ENCODE data around the gene USP22.
"Not testable (repeated sequence)": the region's sequence is repeated elsewhere in the genome, so short reads cannot be mapped to it uniquely, and the experiment has no call there.

The USP22 gene

DNA sequence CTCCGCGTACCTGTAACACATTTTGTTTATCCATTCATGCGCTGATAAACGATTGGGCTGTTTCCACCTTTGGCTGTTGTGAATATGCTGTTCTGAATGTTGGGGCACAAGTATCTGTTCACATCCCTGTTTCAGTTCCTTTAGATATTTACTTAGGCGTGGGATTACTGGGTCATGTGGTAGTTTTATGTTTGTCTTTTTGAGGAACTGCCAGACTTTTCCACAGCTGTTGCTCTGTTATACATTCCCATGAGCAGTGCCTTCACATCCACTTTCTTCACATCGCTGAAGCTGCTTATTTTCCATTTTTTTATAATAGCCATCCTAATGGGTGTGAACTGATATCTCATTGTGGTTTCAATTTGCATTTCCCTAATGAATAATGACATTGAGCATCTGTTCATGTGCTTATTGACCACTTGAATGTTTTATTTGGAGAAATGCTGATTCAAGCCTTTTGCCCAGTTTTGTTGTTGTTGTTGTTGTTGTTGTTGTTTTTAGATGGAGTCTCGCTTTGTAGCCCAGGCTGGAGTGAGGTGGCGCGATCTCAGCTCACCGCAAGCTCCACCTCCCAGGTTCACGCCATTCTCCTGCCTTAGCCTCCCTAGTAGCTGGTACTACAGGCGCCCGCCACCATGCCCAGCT, 65.1 kb downstream of the USP22 start:
- H3K27me3 Mint-ChIP-seq, H3K27ac Mint-ChIP-seq, H3K36me3 Mint-ChIP-seq, H3K4me1 Mint-ChIP-seq, H3K4me3 Mint-ChIP-seq, H3K9me3 Mint-ChIP-seq: not testable (repeated sequence)

- no peaks in the 10 kb centered on the region for H3K4me1 Mint-ChIP-seq
- H3K36me3 Mint-ChIP-seq = no peaks in the 10 kb centered on the region
- H3K9me3 Mint-ChIP-seq = no peaks in the 10 kb centered on the region
- H3K27ac Mint-ChIP-seq = no peak overlapping the region
- no peaks in the 10 kb centered on the region for H3K27me3 Mint-ChIP-seq
- H3K4me3 Mint-ChIP-seq = no peak overlapping the region
Measured at GRCh38 chr17:20975566-20975965, 67.2 kb downstream of the USP22 start.

GRCh38 chr17:20970329-20970728, 72.5 kb downstream of the USP22 start:
- Mint-ChIP-seq H3K36me3 (no peaks in the 10 kb centered on the region), H3K27me3 (no peaks in the 10 kb centered on the region), H3K4me3 (no peak overlapping the region), H3K9me3 (no peaks in the 10 kb centered on the region), H3K27ac (no peak overlapping the region), H3K4me1 (peaks cover 10% of the 10 kb centered on the region)

DNA sequence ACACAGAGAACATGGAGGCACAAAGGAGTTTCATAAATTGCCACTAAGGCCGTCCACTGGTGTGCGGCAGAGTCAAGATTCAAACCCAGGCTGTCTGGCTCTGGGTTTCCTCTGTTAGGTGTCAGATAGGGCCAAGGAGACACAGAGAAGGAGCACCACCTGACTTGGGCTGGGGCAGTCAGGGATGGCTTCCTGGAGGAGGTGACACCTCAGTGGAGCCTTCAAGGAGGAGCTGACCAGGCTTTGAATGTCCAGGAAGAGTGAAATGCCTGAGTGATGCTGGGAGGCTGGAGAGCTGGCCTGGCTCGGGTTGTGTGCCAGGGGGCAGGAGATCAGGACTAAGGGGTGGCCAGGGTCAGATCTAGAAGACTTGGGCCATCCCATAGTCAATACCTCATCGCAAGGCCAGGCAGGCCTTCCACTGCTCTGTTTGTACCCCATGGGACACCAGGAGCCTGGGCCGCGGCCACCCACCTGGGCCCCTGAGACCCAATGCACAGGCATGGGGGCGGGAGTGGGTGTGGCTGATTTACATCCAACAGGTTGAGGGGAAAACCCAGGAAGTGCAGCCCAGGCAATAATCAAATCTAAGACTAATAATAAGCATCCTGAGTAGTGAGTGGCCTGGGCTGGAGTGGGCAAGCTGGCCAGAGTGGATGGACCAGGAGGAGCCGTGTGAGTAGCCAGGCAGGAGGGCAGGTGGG, 73.7 kb downstream of the USP22 start:
- Mint-ChIP-seq H3K4me1 (peaks cover 10% of the 10 kb centered on the region), H3K27me3 (peaks cover 4% of the 10 kb centered on the region), H3K4me3 (no peak overlapping the region), H3K36me3 (no peaks in the 10 kb centered on the region), H3K27ac (peak overlapping the region; percentile 19), H3K9me3 (no peaks in the 10 kb centered on the region)

DNA sequence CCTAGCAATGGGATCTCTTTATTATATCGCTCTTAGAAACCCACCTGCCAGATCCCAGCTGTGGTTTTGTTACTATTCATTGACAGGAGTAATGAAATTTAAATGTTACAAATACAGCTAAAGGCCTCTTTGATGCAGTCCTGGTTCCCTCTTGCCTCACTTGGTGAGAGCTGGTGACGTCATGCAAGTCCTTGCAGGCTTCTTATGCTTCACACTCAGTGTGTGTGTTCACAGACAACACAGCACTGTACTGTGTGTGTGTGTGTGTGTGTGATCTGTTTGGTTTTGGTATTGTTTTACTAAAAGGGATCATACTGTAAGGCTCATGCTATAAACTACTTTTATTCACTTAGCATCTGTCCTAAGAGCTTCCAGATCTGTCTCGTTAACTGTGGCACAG, 75.0 kb downstream of the USP22 start:
- Mint-ChIP-seq H3K36me3 (no peaks in the 10 kb centered on the region), H3K9me3 (no peaks in the 10 kb centered on the region), H3K4me1 (peaks cover 10% of the 10 kb centered on the region), H3K27ac (no peak overlapping the region), H3K27me3 (peaks cover 4% of the 10 kb centered on the region), H3K4me3 (no peak overlapping the region)

DNA sequence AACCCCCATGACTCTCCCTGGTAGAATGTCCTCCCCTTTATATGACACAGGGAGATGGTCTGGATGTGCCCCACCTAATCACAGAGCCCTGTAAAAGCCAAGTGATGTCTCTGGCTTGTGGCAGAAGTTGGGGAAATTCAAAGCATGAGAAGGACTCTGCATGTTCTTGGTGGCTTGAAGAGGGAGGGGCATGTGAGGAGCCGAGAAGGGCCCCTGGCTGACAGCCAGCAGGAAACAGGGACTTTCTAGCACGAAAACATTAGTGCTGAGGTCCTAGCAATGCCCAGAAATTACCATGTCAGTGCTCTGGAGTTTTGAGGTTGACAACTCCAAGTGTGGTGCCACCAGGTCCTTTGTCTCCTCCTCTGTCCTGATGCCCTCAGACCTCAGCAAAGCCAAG, 75.9 kb downstream of the USP22 start:
- Mint-ChIP-seq H3K4me3 (no peak overlapping the region), H3K27me3 (peaks cover 4% of the 10 kb centered on the region), H3K36me3 (no peaks in the 10 kb centered on the region), H3K4me1 (peaks cover 10% of the 10 kb centered on the region), H3K9me3 (no peaks in the 10 kb centered on the region), H3K27ac (no peak overlapping the region)

DNA sequence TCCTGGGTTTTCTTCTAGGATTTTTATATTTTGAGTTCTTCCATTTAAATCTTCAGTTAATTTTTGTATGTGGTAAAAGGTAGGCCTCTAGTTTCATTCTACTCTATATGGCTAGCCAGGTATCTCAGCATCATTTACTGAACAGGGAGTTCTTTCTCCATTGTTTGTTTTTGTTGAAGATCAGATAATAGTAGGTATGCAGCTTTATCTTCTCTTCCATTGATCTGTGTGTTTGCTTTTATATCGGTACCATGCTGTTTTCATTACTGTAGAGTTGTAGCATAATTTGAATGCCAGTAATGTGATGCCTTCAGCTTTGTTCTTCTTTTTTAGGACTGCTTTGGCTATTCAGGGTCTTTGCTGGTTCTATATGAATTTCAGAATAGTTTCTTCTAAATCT, 77.3 kb downstream of the USP22 start:
- peaks cover 6% of the 10 kb centered on the region for H3K27me3 Mint-ChIP-seq
- H3K27ac Mint-ChIP-seq = no peak overlapping the region
- H3K9me3 Mint-ChIP-seq = no peaks in the 10 kb centered on the region
- peaks cover 10% of the 10 kb centered on the region for H3K4me1 Mint-ChIP-seq
- no peaks in the 10 kb centered on the region for H3K36me3 Mint-ChIP-seq
- H3K4me3 Mint-ChIP-seq = no peak overlapping the region

DNA sequence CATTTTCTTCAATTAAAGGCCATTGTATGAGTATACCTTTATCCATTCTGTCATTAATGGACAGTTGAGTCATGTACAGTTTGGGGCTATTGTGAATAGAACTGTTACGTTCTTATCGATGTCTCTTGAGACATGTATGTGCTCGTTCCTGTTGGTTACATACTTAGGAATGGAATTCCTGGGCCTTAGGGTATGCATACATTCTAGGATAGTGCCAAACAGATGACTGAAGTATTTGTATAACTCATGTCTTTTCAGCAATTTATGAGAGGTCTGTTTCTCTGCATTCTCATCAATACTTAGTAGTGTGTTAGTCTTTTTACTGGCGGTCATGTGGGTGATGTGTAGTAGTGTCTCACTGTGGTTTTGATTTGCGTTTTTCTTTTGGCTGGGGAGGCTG, 81.2 kb downstream of the USP22 start:
- Mint-ChIP-seq H3K9me3 (no peaks in the 10 kb centered on the region), H3K27me3 (peaks cover 7% of the 10 kb centered on the region), H3K4me3 (no peak overlapping the region), H3K4me1 (peaks cover under 1% of the 10 kb centered on the region), H3K36me3 (no peaks in the 10 kb centered on the region), H3K27ac (no peak overlapping the region)

DNA sequence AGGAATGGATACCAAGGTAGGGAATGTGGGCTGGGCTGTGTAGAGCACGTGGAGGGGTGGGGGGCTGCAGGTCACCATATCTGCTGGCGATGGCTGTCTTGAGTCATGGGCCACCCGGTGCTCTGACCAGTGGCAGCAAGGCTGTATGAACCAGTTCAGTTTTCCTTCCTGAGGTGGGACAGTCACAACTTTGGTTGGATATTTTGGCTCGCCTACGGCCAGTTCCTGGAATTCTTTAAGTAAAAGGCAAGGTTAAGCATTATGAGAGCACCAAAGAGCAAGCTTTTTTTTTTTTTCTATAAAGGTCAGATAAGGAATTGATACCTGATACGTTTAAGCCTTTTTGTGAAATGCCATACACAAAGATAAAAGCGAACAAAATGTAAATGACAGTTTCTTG, 81.9 kb downstream of the USP22 start:
- Mint-ChIP-seq H3K4me3 (no peak overlapping the region), H3K27me3 (peaks cover 11% of the 10 kb centered on the region), H3K9me3 (no peaks in the 10 kb centered on the region)

DNA sequence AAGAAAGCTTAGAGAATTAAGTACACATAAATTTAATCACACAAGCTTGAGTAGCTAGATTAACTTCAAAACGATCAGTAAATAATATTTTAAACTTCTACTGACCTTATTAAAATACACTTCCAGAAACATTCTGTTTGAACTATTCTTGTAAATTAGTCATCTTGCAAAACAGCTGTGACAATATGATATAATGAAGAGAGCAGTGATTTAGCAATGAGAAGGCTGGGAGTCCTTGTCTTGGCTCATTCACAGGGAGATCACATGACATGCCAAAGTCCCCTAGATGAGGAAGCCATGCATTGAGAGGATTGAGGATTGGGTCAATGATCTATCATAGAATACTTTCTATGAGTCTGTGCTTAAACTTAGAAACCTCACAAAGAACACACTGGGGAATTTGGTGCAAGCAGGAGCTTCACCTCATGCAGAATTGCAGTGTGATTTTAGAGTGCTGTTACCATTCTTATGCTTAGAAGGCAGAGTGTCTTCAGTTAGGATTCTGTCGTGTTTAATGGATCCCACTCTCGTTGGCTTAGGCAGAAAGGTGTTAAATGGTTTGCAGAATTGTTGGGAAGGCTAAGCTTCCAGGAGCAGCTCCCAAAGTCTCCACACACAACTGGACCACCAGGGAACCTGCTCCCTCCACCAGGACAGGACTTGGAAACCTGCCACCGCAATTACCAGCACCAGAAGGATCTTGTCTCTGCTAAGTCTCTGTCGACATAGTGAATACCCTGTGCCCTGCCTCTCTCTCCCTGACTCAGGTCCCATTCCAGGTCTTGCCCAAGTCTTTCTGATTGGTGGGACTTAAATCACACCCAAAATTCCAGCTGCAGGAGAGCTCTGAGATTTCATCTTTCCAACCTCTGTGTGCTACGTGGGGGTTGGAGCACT, 87.1 kb downstream of the USP22 start:
- H3K9me3 Mint-ChIP-seq = no peaks in the 10 kb centered on the region
- H3K4me1 Mint-ChIP-seq = no peaks in the 10 kb centered on the region
- no peak overlapping the region for H3K4me3 Mint-ChIP-seq
- H3K36me3 Mint-ChIP-seq = no peaks in the 10 kb centered on the region
- no peak overlapping the region for H3K27ac Mint-ChIP-seq
- H3K27me3 Mint-ChIP-seq = peaks cover 14% of the 10 kb centered on the region

More for the DNA sequence above, 81.9 kb downstream of the USP22 start:
- Mint-ChIP-seq H3K4me1 (no peaks in the 10 kb centered on the region), H3K27ac (no peak overlapping the region), H3K36me3 (no peaks in the 10 kb centered on the region)

DNA sequence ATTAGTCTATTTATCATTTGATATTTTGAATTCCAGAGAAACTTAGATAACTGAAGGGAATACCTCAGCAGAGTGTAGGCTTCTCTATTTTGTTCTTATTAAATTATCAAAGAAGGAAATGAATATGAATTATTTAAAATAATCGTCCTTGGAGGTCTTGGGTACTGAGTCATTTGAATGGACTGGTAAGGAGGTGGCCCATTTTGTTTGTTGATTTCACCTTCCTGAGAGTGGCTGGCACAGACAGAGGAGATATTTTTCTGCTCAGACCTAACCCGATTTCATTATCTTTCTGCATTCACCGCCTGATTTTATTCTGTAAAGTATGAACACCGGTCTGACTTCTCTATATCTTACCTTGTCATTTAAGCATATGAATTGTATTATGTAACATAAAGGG, 88.0 kb downstream of the USP22 start:
- Mint-ChIP-seq H3K36me3 (no peaks in the 10 kb centered on the region), H3K27me3 (peaks cover 14% of the 10 kb centered on the region), H3K4me3 (no peak overlapping the region), H3K27ac (no peak overlapping the region), H3K4me1 (no peaks in the 10 kb centered on the region), H3K9me3 (no peaks in the 10 kb centered on the region)

DNA sequence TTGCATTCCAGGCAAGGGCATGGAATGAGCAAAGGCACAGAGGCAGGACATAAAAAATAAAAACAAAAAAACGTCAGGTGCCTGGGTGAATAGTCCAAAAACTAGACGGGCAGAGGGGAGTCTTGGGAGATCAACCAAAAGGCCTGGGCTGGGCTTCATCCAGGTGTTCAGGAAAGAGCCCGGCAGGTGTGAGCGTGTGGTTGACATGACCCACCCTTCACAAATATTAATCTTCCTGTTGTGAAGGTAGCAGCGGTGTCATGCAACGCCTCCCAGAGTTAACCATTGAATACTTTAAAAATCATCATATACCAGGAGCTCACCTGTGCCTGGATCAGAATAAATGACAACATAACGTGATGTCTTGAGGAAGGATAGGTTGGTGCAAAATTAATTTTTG, 90.6 kb downstream of the USP22 start:
- Mint-ChIP-seq H3K9me3 (no peaks in the 10 kb centered on the region), H3K27ac (no peak overlapping the region), H3K4me1 (peaks cover 3% of the 10 kb centered on the region), H3K27me3 (peaks cover 12% of the 10 kb centered on the region), H3K4me3 (no peak overlapping the region), H3K36me3 (no peaks in the 10 kb centered on the region)

All from activated naive CD4-positive, alpha-beta T cell treated with anti-CD3 and anti-CD28 coated beads, Interleukin-2, amount 50 U/mL, for 24 hours (primary cell).